Thymus (tissue), 11 donors: ENCODE measurements around the gene GRAMD4. TPM values are rescaled to one million over a fixed set of nuclear protein-coding genes. Genes with fewer than 3 reads are reported as not detected.

Source experiments
- DNase-seq, 9 donors: peaks; one replicate each; pipeline ENCODE4 v3.0.0-alpha.2; 2013; ENCODE audit warnings: low spot score in 9 of 9, low read depth in 6 of 9, missing footprints in 1 of 9
- H3K27ac ChIP-seq, 2 donors: one replicate each; pipeline ENCODE4 v1.5.1; 2013; ENCODE audit warnings: control low read depth in 1 of 2, low read depth in 1 of 2, low read length in 1 of 2, mild to moderate bottlenecking in 1 of 2, moderate library complexity in 1 of 2
- H3K27me3 ChIP-seq, 2 donors: one replicate each; pipeline ENCODE4 v1.5.1; 2013; ENCODE audit warnings: low read length in 1 of 2; ENCODE audit not compliant: control insufficient read depth in 2 of 2, insufficient read depth in 1 of 2
- H3K36me3 ChIP-seq, 2 donors: one replicate each; pipeline ENCODE4 v1.5.1; 2013; ENCODE audit warnings: low read length in 1 of 2, mild to moderate bottlenecking in 1 of 2, moderate library complexity in 1 of 2; ENCODE audit not compliant: control insufficient read depth in 2 of 2, insufficient read depth in 2 of 2
- H3K4me1 ChIP-seq, 2 donors: one replicate each; pipeline ENCODE4 v1.5.1; 2013; ENCODE audit warnings: low read length in 2 of 2; ENCODE audit not compliant: control insufficient read depth in 2 of 2, insufficient read depth in 2 of 2
- H3K4me3 ChIP-seq, 2 donors: one replicate each; pipeline ENCODE4 v1.5.1; 2013; ENCODE audit warnings: low read length in 2 of 2, control low read depth in 1 of 2, mild to moderate bottlenecking in 1 of 2
- H3K9me3 ChIP-seq, 2 donors: one replicate each; pipeline ENCODE4 v1.5.1; 2013; ENCODE audit warnings: low read length in 1 of 2, mild to moderate bottlenecking in 1 of 2; ENCODE audit not compliant: control insufficient read depth in 2 of 2, insufficient read depth in 1 of 2
- WGBS: extraction: QIAGEN DNeasy Blood & Tissue Kit; methylation state at CpG from one replicate; pipeline ENCODE4 v1.1.7; 2013; 5-methylcytosine and 5-hydroxymethylcytosine counted together
- polyA plus RNA-seq: library from polyadenylated mRNA; stranded (reverse); fragments of 200-250 nt; gene quantifications from one replicate; pipeline ENCODE4 v1.2.3, GENCODE V29; 2013
- total RNA-seq: library from RNA; stranded (reverse); fragments of 120-200 nt; gene quantifications from one replicate; pipeline ENCODE4 v1.2.4, GENCODE V29; 2013
- donor health status: healthy.

GRAMD4 gene
- total and polyA plus RNA-seq, 2 donors, result 34.4 to 37.3 TPM

- 97% methylated on average over 15 of the region's 15 CpGs for WGBS
- H3K4me1 ChIP-seq, result no peaks in the 10 kb centered on the region
- H3K27me3 ChIP-seq, result no peaks in the 10 kb centered on the region
- H3K4me3 ChIP-seq, result no peak overlapping the region
- H3K36me3 ChIP-seq, result peaks cover 88 to 94% of the 10 kb centered on the region in 2 donors
- no peak for DNase-seq
- no peak overlapping the region for H3K27ac ChIP-seq
- no peaks in the 10 kb centered on the region for H3K9me3 ChIP-seq
Measured at GRCh38 chr22:46694416-46695170, 74.4 kb downstream of the GRAMD4 start.

DNA sequence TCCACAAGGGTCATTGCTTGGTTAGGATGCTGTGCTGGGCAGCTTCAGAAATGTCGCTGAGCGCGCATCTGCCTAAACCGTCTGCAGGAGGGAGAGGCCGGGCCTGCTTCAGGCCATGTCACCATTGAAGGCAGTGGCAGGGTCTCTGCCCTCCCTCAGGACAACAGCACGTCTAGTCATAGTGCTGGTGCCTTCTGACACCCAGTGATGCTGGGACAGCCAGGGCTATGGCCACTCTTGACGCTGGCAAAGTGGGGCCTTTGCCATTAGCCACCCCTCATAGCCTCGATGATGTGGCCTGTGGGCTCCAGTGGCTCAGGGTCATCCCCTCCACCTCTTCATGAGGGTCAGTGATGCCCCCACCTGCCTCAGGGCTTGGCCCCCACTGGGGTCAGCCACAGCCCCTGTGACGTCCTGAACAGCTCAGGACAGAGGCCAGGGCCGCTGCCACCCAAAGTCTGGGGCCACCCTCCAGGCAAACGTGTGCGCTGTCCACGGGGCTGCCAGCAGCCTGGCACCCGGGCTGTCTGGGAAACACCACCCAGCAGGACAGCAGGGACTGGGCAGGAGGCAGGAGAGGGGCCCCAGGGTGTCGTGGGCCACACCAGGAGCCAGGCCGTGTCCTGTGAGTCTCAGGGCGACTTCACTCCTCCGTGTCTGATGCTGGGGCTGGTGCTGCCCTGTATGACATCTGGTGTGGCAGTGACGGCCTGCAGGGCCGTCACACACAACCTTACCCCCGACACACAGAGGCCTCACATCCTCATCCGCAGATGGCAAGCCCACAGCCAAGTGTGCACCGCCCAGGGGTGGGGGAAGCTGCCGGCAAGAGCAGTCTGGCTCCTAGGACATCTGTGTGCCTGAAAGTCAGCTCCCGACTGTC is 75.4 kb downstream of the GRAMD4 start:
- Histone ChIP-seq H3K4me3 (no peak overlapping the region), H3K36me3 (peaks cover 85 to 93% of the 10 kb centered on the region in 2 donors), H3K27me3 (no peaks in the 10 kb centered on the region), H3K4me1 (no peaks in the 10 kb centered on the region), H3K27ac (no peak overlapping the region), H3K9me3 (no peaks in the 10 kb centered on the region)
- no peak for DNase-seq
- WGBS, result 91% methylated on average over 25 of the region's 25 CpGs

GRCh38 chr22:46696229-46696518 is 76.0 kb downstream of the GRAMD4 start:
- no peaks in the 10 kb centered on the region for H3K4me1 ChIP-seq
- no peak overlapping the region for H3K4me3 ChIP-seq
- no peak for DNase-seq
- 89% methylated on average over 11 of the region's 11 CpGs for WGBS
- no peaks in the 10 kb centered on the region for H3K9me3 ChIP-seq
- peaks cover 88 to 97% of the 10 kb centered on the region in 2 donors for H3K36me3 ChIP-seq
- no peaks in the 10 kb centered on the region for H3K27me3 ChIP-seq
- H3K27ac ChIP-seq, result no peak overlapping the region

DNA sequence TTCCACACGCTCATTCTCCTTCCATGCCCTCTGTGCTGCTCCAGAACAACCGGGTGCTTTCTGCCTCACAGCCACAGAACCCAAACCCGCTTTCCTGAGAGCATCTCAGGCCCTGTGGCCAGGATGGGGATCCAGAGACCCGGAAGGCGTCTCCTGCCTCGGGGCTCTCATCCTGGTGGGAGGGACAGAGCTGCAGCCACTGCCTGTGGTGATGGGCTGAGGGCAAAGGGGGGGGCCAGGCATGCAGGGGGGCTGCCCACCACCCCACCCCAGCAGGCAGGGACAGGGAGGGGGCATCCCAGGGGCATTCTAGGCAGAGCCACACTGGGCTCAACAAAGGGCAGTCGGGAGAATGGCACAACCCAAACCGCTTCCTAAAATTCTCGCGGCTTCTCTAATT is 76.4 kb downstream of the GRAMD4 start:
- no peaks in the 10 kb centered on the region for H3K9me3 ChIP-seq
- H3K4me1 ChIP-seq, result no peaks in the 10 kb centered on the region
- no peak for DNase-seq
- H3K36me3 ChIP-seq, result peaks cover 88 to 97% of the 10 kb centered on the region in 2 donors
- no peak overlapping the region for H3K4me3 ChIP-seq
- no peaks in the 10 kb centered on the region for H3K27me3 ChIP-seq
- no peak overlapping the region for H3K27ac ChIP-seq
- WGBS, result 94% methylated on average over 10 of the region's 10 CpGs

GRCh38 chr22:46697811-46698515 is 77.8 kb downstream of the GRAMD4 start:
- WGBS, result 95% methylated on average over 24 of the region's 24 CpGs
- Histone ChIP-seq H3K27me3 (no peaks in the 10 kb centered on the region), H3K9me3 (no peaks in the 10 kb centered on the region), H3K4me1 (no peaks in the 10 kb centered on the region), H3K4me3 (no peak overlapping the region), H3K27ac (no peak overlapping the region), H3K36me3 (peaks cover 89 to 97% of the 10 kb centered on the region in 2 donors)
- DNase-seq, result no peak

GRCh38 chr22:46699091-46699490 is 78.9 kb downstream of the GRAMD4 start:
- Histone ChIP-seq H3K4me3 (no peak overlapping the region), H3K4me1 (no peaks in the 10 kb centered on the region), H3K9me3 (no peaks in the 10 kb centered on the region), H3K27ac (no peak overlapping the region), H3K36me3 (peaks cover 87 to 97% of the 10 kb centered on the region in 2 donors), H3K27me3 (no peaks in the 10 kb centered on the region)
- WGBS, result 98% methylated on average over 17 of the region's 17 CpGs
- DNase-seq, result no peak

DNA sequence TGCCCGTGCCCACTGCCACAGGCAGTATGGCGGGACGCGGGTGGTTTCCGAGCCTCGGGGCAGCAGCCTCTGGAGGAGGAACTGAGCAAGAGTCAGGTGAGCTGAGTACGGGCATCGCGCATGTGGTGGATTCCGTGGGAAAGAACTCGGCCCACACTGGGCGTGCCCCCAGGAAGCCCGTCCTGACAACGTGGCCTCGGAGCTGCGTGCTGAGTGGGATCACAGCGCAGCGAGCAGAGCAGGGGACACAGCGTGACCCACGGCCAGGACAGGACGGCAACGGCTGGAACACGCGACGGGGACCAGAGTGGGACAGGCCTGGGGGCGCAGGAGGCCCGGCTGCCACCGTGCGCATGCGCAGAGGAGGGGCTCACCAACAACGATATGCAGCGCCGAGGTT is 81.1 kb downstream of the GRAMD4 start:
- Histone ChIP-seq H3K9me3 (no peaks in the 10 kb centered on the region), H3K36me3 (peaks cover 82 to 92% of the 10 kb centered on the region in 2 donors), H3K4me1 (no peaks in the 10 kb centered on the region), H3K4me3 (no peak overlapping the region), H3K27ac (no peak overlapping the region), H3K27me3 (no peaks in the 10 kb centered on the region)
- WGBS, result 94% methylated on average over 33 of the region's 33 CpGs
- DNase-seq, result no peak

DNA sequence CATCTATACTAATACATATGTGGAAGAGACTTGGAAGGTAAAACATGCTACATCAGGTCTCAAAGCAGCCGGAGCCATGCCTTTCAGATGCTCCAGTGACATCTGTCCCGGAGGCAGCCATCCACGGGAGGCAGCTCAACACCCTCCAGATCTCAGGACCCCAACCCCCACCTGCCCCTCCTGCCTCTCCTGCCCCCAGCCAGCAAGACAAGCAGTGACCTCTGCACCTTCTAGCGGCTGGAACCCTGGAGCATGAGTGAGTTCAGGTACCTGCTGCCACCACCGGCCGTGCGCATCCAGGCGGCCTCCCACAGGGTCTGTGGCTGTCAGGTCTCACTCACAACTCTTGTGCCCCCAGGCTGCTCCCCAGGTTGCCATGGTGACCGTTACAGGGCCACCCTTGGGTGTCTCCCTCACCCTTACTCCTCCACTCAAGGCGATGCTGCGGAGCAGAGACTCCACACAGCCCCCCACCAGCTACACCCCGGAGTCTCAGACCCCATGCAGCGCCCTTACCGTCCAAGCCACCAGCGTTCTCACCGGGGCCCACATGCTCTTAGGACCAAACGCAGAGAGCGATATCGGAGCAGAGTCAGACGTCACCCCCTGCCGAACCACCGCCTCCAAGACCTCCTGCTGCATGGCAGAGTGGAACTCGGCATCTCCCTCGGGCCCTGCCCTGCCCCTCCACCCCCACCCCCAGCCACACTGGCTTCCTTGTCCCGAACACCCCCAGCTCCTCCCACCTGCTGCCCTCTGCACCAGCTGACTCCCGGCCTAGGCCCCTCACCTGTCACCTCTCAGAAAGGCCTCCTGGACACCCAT is 83.2 kb downstream of the GRAMD4 start:
- H3K36me3 ChIP-seq, result peaks cover 84 to 93% of the 10 kb centered on the region in 2 donors
- no peaks in the 10 kb centered on the region for H3K4me1 ChIP-seq
- no peaks in the 10 kb centered on the region for H3K27me3 ChIP-seq
- no peak overlapping the region for H3K27ac ChIP-seq
- 98% methylated on average over 26 of the region's 26 CpGs for WGBS
- H3K9me3 ChIP-seq, result no peaks in the 10 kb centered on the region
- no peak for DNase-seq
- no peak overlapping the region for H3K4me3 ChIP-seq
